Progenitor cell of endocrine pancreas (in vitro differentiated cells): ENCODE measurements around the gene BMP6. TPM values are rescaled to one million over a fixed set of nuclear protein-coding genes. Genes with fewer than 3 reads are reported as not detected.
A peak's percentile ranks its signal among the peaks of the same experiment; 100 is the strongest.

Source experiments
- DNase-seq: peaks from one replicate; pipeline ENCODE4 v3.0.0; 2021; ENCODE audit warnings: low spot score; ENCODE audit not compliant: unreplicated experiment
- H3K27ac Mint-ChIP-seq: 2 replicates; pipeline ENCODE4 v1.8.0; 2021; ENCODE audit warnings: mild to moderate bottlenecking, moderate library complexity, mixed read lengths
- H3K27me3 Mint-ChIP-seq: 2 replicates; pipeline ENCODE4 v1.8.0; 2021; ENCODE audit warnings: mixed read lengths
- H3K36me3 Mint-ChIP-seq: 2 replicates; pipeline ENCODE4 v1.8.0; 2022; ENCODE audit warnings: mixed read lengths; ENCODE audit not compliant: insufficient read depth
- H3K4me1 Mint-ChIP-seq: 2 replicates; pipeline ENCODE4 v1.8.0; 2021; ENCODE audit warnings: low read depth, mixed read lengths
- H3K4me3 Mint-ChIP-seq: 2 replicates; pipeline ENCODE4 v1.8.0; 2021; ENCODE audit warnings: low read depth, mild to moderate bottlenecking, moderate library complexity, mixed read lengths
- H3K9me3 Mint-ChIP-seq: 2 replicates; pipeline ENCODE4 v1.8.0; 2021; ENCODE audit warnings: low read depth, mixed read lengths
- total RNA-seq: library from RNA; stranded (reverse); gene quantifications from 2 replicates; pipeline ENCODE4 v1.2.1, GENCODE V29; 2021
- TF ChIP-seq, protein P1 (sequence below): fragments of 200-600 bp; sonication (generic); IDR thresholded peaks from one replicate; pipeline ENCODE4 v1.5.0; 2021; ENCODE audit warnings: antibody characterized with exemption, mild to moderate bottlenecking; ENCODE audit not compliant: unreplicated experiment

BMP6 gene
- total RNA-seq, 1 donor from 2014 or later = 3.4 TPM

DNA sequence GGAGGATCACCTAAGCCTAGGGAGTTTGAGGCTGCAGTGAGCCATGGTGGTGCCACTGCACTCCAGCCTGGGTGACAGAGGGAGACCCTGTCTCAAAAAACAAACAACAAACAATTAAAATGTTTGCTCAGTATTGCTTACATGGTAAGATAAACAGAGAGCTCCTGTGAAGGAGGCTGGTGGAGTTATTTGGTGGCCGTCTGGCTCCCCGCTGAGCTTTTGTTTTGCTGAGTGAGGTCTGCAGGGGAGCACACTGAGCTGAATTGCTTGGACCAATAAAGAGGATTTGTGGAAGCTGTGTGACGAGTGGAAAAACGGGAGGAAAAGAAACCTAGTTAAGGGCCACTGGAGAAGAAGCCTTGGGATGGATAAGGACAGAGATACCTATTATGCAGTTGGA is 41.1 kb upstream of the BMP6 start:
- Mint-ChIP-seq H3K9me3 (peaks cover 9% of the 10 kb centered on the region), H3K4me3 (no peak overlapping the region), H3K27me3 (peaks cover under 1% of the 10 kb centered on the region), H3K27ac (peak overlapping the region; percentile 12), H3K36me3 (no peaks in the 10 kb centered on the region), H3K4me1 (peaks cover 31% of the 10 kb centered on the region)
- TF ChIP-seq, protein P1, sequence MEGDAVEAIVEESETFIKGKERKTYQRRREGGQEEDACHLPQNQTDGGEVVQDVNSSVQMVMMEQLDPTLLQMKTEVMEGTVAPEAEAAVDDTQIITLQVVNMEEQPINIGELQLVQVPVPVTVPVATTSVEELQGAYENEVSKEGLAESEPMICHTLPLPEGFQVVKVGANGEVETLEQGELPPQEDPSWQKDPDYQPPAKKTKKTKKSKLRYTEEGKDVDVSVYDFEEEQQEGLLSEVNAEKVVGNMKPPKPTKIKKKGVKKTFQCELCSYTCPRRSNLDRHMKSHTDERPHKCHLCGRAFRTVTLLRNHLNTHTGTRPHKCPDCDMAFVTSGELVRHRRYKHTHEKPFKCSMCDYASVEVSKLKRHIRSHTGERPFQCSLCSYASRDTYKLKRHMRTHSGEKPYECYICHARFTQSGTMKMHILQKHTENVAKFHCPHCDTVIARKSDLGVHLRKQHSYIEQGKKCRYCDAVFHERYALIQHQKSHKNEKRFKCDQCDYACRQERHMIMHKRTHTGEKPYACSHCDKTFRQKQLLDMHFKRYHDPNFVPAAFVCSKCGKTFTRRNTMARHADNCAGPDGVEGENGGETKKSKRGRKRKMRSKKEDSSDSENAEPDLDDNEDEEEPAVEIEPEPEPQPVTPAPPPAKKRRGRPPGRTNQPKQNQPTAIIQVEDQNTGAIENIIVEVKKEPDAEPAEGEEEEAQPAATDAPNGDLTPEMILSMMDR = no peak
- DNase-seq = no peak

DNA sequence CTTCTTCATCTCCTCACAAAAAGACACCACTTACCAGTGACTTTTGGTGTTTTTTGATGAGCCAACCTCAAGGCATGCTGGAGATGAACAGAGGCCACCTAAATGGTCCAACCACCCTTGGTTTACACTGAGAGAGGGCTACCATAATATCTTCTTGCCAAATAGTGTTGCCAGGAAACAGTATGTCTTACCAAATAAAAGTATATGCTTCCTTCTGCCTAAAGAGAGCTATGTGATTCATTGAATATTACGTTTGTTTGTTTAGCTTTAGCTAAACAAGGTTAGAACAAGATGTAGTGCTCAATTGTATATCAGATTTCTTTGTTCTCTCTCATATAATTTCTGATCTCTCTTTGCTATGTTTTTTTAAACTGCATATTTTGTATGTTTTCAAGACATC is 40.6 kb upstream of the BMP6 start:
- no peak for DNase-seq
- Mint-ChIP-seq H3K36me3 (no peaks in the 10 kb centered on the region), H3K4me1 (peaks cover 29% of the 10 kb centered on the region), H3K9me3 (peaks cover 12% of the 10 kb centered on the region), H3K27ac (no peak overlapping the region), H3K27me3 (no peaks in the 10 kb centered on the region), H3K4me3 (no peak overlapping the region)
- TF ChIP-seq, protein P1 = no peak

DNA sequence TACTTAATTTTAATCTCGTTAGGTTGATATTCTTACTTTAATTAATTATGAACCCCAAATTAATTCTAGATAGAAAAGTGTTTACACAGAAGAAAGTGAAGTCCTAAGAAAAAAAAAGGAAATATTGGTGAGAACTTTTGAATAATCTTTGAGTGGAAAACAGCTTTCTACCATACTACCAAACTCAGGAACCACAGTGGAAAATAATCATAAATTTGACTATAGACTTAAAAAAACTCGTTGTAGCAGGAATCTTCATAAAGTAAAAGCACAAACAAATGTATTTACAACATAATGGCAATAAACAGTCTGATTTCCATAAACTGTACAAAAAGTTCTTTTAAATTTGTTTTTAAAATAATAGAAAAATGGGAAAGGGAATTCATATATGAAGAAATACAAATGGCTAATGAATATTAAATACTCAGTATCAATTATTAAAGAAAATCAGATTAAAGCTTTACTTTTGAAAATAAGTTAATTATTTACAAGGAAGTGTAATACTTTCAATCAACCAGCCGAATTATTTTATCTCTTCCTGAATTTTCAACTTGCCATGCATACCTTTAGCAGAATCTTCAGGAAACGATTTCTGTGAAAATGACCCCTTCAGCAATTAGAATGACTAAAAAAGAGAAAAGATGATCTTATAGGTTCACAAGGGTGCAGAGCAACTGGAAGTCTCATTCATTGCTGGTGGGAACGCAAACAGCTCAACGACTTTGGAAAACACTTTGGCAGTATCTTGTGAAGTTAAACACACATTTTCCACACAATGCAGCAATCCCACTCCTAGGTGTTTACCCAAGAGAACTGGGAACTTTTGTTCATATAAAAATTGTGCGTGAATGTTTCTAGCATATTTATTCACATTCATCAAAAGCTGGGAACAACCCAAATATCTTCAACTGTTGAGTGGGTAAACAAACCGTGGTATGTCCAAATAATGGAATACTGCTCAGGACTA is 38.5 kb upstream of the BMP6 start:
- Mint-ChIP-seq H3K4me1 (peaks cover 32% of the 10 kb centered on the region), H3K27me3 (no peaks in the 10 kb centered on the region), H3K36me3 (no peaks in the 10 kb centered on the region), H3K4me3 (no peak overlapping the region), H3K9me3 (peaks cover 19% of the 10 kb centered on the region), H3K27ac (peak overlapping the region; percentile 26)
- no peak for DNase-seq
- TF ChIP-seq, protein P1 = no peak

DNA sequence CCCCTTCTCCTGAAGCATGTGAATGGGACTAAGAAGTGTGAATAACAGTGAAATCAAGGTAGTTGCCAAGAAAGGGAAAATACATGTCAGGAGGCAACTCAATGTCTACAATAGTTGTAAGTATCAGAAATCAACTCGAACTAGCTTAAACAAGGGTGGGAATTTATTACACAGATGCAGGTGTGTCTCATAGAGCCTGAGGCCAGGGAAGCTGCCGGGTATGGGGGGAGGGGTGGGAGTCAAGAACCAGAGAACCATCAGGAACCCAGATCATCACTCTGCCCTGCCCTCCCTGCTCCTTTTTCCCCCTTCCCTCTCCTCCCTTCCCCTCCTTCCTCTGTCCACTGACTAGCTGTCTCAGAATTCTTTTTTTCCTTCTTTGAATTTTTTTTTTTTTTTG is 34.9 kb upstream of the BMP6 start:
- Mint-ChIP-seq H3K27me3 (no peaks in the 10 kb centered on the region), H3K9me3 (peaks cover 10% of the 10 kb centered on the region), H3K4me1 (peaks cover 25% of the 10 kb centered on the region), H3K4me3 (no peak overlapping the region), H3K27ac (no peak overlapping the region), H3K36me3 (no peaks in the 10 kb centered on the region)
- no peak for DNase-seq
- TF ChIP-seq, protein P1 = no peak

DNA sequence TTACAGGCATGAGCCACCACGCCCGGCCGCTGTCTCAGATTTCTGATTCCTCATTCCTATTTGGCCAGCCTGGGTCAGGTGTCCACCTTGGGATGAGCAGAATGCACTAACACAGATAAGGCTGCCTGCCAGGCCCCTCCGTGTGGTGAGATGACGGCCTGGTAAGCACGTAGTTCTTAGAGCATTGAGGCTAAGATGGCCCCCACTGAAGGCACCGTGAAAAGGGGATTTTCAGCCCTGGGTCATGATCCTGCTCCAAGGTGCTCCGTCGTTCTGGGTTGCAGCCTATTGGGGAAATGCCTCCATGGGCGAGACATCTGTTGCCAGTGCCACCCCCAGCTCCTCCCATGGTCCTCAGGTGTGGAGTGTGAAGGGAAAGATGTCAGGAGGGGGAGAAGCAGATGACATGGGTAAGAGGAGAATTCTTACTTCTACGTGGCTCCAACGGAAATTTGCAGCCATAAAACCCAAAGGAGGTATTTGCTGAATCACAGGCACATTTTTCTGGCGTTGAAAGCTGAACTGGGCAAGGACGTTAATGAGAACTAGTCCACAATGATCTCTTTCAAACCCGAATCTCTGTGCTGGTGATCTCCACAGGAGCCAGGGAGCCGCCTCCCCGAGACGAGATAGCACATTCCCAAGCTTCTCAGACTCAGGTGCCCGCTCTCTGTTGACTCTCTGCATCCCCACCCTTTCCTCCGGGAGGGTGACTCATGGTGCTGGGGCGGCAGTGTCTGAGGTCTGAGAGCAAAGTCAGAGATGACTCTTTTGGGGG is 34.0 kb upstream of the BMP6 start:
- no peak for DNase-seq
- Mint-ChIP-seq H3K4me3 (no peak overlapping the region), H3K27ac (peak overlapping the region; percentile 66), H3K36me3 (no peaks in the 10 kb centered on the region), H3K4me1 (peaks cover 25% of the 10 kb centered on the region), H3K27me3 (no peaks in the 10 kb centered on the region), H3K9me3 (peaks cover 10% of the 10 kb centered on the region)
- TF ChIP-seq, protein P1 = no peak
